ENCODE data around the gene ISCA2. TPM values are rescaled to one million over a fixed set of nuclear protein-coding genes. Genes with fewer than 3 reads are reported as not detected.

The ISCA2 gene
- total and polyA plus RNA-seq, 2 donors (not counting 1 experiment from before 2014, with no cell fraction given), result 14.1 to 28.3 TPM

DNA sequence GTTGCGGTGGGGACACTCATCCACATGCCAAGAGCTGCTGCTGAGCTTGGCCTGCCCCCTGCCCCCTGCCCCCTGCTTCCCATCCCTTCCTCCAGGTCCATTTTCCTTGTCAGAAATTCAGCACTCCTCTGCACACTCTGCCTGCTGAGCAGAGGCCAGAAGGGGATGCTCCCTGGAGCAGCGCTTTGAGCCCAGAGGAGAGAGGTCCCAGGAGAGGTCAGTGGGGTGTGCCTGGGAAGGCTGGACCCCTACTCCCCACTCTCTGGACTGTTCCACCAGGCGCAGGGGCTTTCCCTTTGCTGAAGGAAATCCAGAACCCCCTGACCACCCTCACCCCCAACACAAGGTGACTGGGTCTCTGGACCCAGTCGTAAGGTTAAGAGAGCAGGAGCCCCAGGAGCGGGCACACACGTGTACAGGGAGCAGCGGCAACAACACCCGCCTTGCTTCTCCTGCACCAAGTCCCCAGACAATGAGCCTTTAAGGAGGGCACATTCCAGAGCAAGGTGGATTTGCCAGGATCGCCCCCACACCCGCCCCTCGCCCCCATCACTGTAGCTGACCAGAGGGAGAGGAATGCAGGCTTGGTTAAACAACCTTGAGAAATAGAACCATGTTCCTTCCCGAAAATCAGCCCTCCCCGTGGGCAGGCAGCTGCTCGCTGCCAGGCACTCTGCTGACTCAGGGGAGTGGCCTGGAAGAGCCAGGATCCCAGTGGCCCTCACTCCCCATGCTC lies 30.7 kb downstream of the ISCA2 start:
- no peaks in the 10 kb centered on the region for H3K9me3 ChIP-seq (ENCODE audit: control extremely low read depth in 1 of 3, control insufficient read depth in 2 of 3, insufficient read depth in 1 of 3, low read length in 2 of 3)
- peaks cover 7 to 10% of the 10 kb centered on the region in 2 donors for H3K4me1 ChIP-seq (ENCODE audit: control insufficient read depth in 2 of 2, insufficient read depth in 2 of 2, low read length in 2 of 2)
- H3K27ac Mint-ChIP-seq, result no peak overlapping the region
- no peak overlapping the region for H3K27ac ChIP-seq (ENCODE audit: low read length in 2 of 2)
- no peaks in the 10 kb centered on the region for H3K9me3 Mint-ChIP-seq (ENCODE audit: insufficient read depth)
- 88% methylated on average over 9 of the region's 14 CpGs for WGBS (ENCODE audit: insufficient coverage)
- no peak overlapping the region for H3K4me2 ChIP-seq (replicated peaks; ENCODE audit: low read depth, low read length, poor library complexity, severe bottlenecking)
- no peak overlapping the region for H3K4me3 ChIP-seq (ENCODE audit: control extremely low read depth in 1 of 5, extremely low read depth in 1 of 5, insufficient read depth in 1 of 5, low read depth in 2 of 5, low read length in 4 of 5)
- ChIA-PET CTCF (no interaction called here), POLR2A (no interaction called here)
- H3K4me3 Mint-ChIP-seq, result no peak overlapping the region
- peaks cover 15% of the 10 kb centered on the region for H3K4me1 Mint-ChIP-seq
- no peaks in the 10 kb centered on the region for H3K79me2 ChIP-seq (ENCODE audit: control insufficient read depth, insufficient read depth, low read length)
- TF ChIP-seq, protein P1, sequence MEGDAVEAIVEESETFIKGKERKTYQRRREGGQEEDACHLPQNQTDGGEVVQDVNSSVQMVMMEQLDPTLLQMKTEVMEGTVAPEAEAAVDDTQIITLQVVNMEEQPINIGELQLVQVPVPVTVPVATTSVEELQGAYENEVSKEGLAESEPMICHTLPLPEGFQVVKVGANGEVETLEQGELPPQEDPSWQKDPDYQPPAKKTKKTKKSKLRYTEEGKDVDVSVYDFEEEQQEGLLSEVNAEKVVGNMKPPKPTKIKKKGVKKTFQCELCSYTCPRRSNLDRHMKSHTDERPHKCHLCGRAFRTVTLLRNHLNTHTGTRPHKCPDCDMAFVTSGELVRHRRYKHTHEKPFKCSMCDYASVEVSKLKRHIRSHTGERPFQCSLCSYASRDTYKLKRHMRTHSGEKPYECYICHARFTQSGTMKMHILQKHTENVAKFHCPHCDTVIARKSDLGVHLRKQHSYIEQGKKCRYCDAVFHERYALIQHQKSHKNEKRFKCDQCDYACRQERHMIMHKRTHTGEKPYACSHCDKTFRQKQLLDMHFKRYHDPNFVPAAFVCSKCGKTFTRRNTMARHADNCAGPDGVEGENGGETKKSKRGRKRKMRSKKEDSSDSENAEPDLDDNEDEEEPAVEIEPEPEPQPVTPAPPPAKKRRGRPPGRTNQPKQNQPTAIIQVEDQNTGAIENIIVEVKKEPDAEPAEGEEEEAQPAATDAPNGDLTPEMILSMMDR (IDR thresholded peaks at IDR 0.05), result no peak
- TF ChIP-seq EZH2 (IDR thresholded peaks at IDR 0.05; ENCODE audit: borderline replicate concordance, insufficient read depth, low read depth, low read length, poor library complexity, severe bottlenecking), result no peak
- intact Hi-C loops (cut with micrococcal nuclease), result no loop called here
- H3K27me3 ChIP-seq (replicated peaks in 1 of 4; ENCODE audit: control extremely low read depth in 1 of 4, control insufficient read depth in 3 of 4, insufficient read depth in 4 of 4, low read length in 3 of 4), result no peaks in the 10 kb centered on the region
- DNase-seq, result no peak
- H3K36me3 ChIP-seq (replicated peaks in 1 of 2; ENCODE audit: control extremely low read depth in 1 of 2, control insufficient read depth in 1 of 2, extremely low read depth in 1 of 2, insufficient read depth in 2 of 2, low read length in 1 of 2), result no peaks in the 10 kb centered on the region
- no peak overlapping the region for H2AFZ ChIP-seq (ENCODE audit: insufficient read depth, low read depth, low read length, poor library complexity, severe bottlenecking)
- H3K9ac ChIP-seq (ENCODE audit: low read length), result no peak overlapping the region
- H3K27me3 Mint-ChIP-seq, result peaks cover 17% of the 10 kb centered on the region
- no peaks in the 10 kb centered on the region for H4K20me1 ChIP-seq (ENCODE audit: control insufficient read depth, insufficient read depth, low read length, poor library complexity, severe bottlenecking)
- ATAC-seq (ENCODE audit: low read depth), result no peak

DNA sequence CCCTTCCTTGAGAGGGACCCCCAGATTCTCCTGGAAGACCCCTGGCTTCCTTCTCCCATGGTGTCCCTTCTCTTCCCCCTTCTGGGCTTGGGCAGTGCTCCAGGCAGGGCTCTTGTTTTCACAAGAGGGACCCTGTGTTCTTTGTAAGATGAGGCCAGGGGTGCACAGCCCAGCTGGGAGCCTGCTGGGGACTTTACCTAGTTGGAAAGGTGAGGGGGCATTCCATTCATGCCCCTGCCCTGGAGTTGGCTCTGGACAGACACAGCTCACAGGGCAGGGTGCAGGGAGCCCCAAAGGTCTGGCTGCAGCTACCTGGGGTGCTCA lies 31.2 kb downstream of the ISCA2 start:
- no peaks in the 10 kb centered on the region for H3K79me2 ChIP-seq (ENCODE audit: control insufficient read depth, insufficient read depth, low read length)
- no peak for TF ChIP-seq EZH2 (IDR thresholded peaks at IDR 0.05; ENCODE audit: borderline replicate concordance, insufficient read depth, low read depth, low read length, poor library complexity, severe bottlenecking)
- TF ChIP-seq, protein P1 (IDR thresholded peaks at IDR 0.05), result no peak
- H3K4me3 ChIP-seq (ENCODE audit: control extremely low read depth in 1 of 5, extremely low read depth in 1 of 5, insufficient read depth in 1 of 5, low read depth in 2 of 5, low read length in 4 of 5), result no peak overlapping the region
- H4K20me1 ChIP-seq (ENCODE audit: control insufficient read depth, insufficient read depth, low read length, poor library complexity, severe bottlenecking), result no peaks in the 10 kb centered on the region
- no peak overlapping the region for H2AFZ ChIP-seq (ENCODE audit: insufficient read depth, low read depth, low read length, poor library complexity, severe bottlenecking)
- H3K9ac ChIP-seq (ENCODE audit: low read length), result no peak overlapping the region
- ChIA-PET POLR2A (no interaction called here), CTCF (interaction anchor here (1.3 kb wide), 1 partner anchor 9 kb away, joined by 3 read pairs; no protein-coding TSS in a partner anchor)
- peaks cover 7 to 10% of the 10 kb centered on the region in 2 donors for H3K4me1 ChIP-seq (ENCODE audit: control insufficient read depth in 2 of 2, insufficient read depth in 2 of 2, low read length in 2 of 2)
- no peaks in the 10 kb centered on the region for H3K27me3 ChIP-seq (replicated peaks in 1 of 4; ENCODE audit: control extremely low read depth in 1 of 4, control insufficient read depth in 3 of 4, insufficient read depth in 4 of 4, low read length in 3 of 4)
- no peaks in the 10 kb centered on the region for H3K9me3 ChIP-seq (ENCODE audit: control extremely low read depth in 1 of 3, control insufficient read depth in 2 of 3, insufficient read depth in 1 of 3, low read length in 2 of 3)
- Mint-ChIP-seq H3K9me3 (ENCODE audit: insufficient read depth) (no peaks in the 10 kb centered on the region), H3K4me1 (peaks cover 15% of the 10 kb centered on the region), H3K4me3 (no peak overlapping the region), H3K27me3 (peaks cover 19% of the 10 kb centered on the region), H3K27ac (no peak overlapping the region)
- no peak overlapping the region for H3K27ac ChIP-seq (ENCODE audit: low read length in 2 of 2)
- DNase-seq (no peak), ATAC-seq (ENCODE audit: low read depth) (no peak)
- H3K4me2 ChIP-seq (replicated peaks; ENCODE audit: low read depth, low read length, poor library complexity, severe bottlenecking), result no peak overlapping the region
- intact Hi-C loops (cut with micrococcal nuclease), result no loop called here
- H3K36me3 ChIP-seq (replicated peaks in 1 of 2; ENCODE audit: control extremely low read depth in 1 of 2, control insufficient read depth in 1 of 2, extremely low read depth in 1 of 2, insufficient read depth in 2 of 2, low read length in 1 of 2), result no peaks in the 10 kb centered on the region
